GM19438 (cell line): Measurements from ENCODE around the gene ASCL2.
"Not testable (repeated sequence)": the region's sequence is repeated elsewhere in the genome, so short reads cannot be mapped to it uniquely, and the experiment has no call there.

Experiments
- ATAC-seq: cut with Tn5 transposase; IDR thresholded peaks from one replicate; pipeline ENCODE4 v1.9.1; 2021; ENCODE audit warnings: low read depth; ENCODE audit not compliant: unreplicated experiment

ASCL2 gene

DNA sequence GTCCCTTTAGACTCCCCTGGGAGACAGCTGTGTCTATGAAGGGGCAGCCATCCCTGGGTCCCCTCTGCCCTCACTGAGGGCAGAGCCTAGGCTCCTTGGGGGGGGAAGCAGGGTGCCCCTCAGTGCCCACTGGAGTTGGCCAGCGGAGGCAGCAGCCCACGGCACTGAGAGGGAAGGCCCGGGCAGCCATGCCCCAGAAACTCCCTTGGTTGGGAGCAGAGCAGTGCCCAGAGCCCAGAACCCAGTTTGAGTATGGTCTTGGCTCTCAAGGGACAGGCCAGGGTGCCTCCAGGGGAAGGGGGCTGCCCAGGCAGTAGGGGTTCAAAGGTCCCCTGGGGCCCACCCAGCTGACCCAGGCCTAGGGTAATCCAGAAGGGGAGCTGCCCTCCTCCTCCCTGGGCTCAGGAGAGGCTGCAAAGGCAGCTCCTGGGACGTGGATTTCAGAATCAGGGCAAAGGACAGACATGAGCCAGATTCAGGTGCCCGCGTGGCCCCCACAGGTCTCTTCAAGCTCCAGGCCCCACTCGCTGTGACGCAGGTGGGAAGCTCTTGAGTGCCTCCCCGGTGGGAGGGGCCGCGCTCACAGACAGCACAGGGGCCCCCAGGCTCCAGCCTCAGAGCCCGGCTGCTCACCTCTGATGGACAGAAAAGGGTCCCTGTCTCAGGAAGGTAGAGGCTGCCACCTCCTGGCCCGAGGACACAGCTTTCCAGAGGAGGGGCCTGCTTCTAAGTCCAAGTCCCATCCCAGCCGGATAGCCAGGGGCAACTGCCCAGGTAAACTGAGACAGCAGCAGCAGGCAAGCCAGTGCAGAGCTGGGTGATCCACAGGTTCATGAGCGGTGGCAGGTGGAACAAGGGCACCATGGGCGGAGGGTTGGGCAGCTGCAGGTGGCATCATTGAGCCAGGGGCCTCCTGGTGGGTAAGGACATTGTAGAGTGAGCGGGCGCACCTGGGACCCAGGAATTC, 28.7 kb upstream of the ASCL2 start:
- ATAC-seq, result no peak

DNA sequence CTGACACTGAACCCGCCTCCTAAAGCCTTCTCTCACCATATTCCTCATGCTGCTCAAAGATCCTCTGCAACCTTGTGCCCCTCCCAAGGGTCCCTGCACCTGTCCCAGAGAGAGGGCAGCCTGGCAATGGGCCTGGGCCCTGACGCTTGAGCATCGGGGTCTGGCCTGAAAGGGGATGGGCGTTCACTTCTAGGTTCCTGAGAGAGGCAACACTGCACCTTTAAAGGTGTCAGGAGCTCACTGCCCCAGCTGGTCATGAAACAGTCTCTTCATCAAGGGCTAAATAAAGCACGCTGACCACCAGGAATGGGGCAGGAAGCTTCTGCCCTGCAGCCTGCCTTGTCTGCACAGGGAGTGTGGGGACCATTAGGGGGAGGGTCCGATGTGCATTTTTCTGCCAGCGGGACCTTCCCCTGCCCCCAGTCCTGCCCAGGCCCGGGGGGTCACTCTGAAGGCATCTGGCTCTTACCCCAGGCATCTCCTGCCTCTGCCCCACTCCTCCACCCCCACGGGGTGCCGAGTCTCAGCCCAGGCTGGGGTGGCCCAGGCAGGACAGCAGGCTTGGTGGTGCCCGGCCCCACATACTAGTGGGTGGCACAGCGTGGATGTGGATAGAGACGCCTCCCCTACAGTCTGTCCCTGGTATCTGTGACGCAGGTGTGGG, 27.9 kb upstream of the ASCL2 start:
- ATAC-seq, result no peak

DNA sequence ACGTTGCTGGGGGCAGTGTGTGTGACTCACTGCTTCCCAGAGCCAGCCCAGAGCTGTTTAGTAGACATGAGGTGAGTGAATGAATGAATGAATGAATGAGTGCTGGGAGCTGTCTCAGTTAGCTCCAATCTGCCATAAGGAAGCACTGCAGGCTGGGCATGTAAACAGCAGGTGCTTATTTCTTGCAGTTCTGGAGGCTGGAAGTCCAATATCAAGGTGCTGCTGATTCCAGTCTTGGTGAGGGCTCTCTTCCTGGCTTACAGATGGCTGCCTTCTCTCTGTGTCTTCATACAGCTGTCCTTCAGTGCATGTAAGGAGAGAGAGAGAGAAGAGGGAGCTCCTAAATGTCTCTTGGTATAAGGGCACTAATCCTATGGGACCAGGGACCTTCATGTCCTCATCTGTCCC, 27.2 kb upstream of the ASCL2 start:
- no peak for ATAC-seq

DNA sequence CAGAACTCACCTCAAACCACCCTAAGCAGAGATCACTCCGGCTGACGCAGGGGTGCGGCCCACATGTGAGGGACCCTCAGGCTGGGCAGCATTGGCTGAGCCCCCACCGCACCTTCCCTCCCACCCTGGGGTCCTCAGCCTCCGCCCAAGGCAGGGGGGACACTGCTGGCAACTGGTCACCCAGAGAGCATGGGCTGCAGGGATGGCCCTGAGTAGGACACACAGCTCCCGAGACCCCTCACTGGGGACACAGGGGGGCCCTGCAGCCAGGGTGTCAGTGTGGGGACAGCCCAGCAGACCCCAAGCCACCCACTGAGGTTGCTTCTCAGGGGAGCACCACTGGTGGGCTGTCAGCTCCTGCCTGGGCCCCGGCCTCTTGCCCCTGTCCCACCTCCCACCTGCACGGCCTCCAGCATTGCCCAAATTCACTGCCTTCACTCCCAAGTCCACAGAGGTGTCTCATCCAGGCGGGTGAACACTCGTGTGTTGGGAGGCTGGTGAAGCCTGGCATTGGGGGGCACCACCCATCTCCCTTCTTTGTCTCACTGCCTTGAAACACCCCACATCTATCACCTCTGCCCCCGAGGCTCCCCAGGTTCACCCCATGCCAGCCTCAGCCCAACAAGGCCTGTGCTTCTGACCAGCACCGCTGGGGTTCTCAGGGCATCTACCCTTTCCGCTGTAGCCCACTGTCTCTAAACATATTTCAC, 26.7 kb upstream of the ASCL2 start:
- ATAC-seq, result no peak

DNA sequence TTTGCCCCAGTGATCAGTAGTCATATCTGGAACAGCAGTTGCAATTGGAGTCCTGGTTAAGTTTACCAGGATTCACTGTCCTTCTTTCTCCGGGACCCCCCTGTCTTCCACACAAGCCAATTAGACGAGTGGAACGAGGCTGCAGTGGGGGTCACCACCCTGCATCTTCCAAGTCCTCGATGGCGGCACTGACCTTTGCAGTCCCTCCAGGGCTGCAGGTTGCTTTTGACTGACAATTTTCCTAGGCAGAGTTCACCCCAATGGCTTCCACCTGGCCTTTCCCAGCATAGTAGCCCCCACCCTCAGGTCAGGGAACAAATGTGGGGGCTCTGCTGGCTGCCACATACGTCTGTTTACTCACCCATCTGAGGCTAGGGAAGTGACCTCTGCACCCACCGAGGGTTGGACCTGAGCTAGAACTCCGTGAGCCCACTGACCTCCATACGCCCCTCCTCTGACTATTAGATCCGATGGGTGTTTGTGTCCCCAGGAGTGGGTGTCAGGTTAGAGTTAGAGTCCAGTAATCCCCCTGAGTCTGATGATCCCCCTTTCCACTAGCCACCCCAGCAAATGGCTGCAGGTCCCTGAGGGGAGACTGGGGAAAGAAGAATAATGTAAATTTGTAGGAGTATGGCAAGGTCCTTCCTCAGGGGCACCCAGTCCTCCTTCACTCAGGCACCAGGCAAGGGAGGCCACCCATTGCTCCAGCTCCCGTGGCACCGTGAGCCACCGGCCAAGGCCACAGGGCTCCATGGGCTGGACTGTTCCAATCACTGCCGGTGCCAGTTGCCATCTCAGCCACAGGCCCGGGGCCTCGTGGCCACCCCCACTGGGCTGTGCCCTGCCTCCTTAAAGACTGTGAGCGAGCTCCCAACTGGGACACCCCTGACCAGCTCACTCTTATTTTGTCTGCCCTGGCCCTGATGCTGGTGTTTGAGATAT, 25.9 kb upstream of the ASCL2 start:
- no peak for ATAC-seq

DNA sequence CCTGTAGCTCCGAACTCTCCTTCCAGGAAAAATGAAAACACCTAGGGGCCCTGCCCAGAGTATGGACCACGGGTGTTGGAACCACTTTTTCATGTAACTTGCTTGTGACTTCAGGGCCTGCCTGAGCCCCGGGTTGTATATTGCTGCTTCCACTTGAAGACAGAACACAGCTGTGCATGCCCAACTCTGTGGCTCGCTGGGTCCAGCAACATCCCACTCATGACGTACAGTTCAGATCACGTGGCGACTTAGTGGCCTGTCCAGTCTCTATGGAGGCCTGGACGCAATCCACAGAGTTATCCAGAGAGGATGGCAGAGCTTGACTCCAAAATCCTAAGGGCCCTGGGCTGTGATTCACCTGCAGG, 24.5 kb upstream of the ASCL2 start:
- ATAC-seq, result no peak

DNA sequence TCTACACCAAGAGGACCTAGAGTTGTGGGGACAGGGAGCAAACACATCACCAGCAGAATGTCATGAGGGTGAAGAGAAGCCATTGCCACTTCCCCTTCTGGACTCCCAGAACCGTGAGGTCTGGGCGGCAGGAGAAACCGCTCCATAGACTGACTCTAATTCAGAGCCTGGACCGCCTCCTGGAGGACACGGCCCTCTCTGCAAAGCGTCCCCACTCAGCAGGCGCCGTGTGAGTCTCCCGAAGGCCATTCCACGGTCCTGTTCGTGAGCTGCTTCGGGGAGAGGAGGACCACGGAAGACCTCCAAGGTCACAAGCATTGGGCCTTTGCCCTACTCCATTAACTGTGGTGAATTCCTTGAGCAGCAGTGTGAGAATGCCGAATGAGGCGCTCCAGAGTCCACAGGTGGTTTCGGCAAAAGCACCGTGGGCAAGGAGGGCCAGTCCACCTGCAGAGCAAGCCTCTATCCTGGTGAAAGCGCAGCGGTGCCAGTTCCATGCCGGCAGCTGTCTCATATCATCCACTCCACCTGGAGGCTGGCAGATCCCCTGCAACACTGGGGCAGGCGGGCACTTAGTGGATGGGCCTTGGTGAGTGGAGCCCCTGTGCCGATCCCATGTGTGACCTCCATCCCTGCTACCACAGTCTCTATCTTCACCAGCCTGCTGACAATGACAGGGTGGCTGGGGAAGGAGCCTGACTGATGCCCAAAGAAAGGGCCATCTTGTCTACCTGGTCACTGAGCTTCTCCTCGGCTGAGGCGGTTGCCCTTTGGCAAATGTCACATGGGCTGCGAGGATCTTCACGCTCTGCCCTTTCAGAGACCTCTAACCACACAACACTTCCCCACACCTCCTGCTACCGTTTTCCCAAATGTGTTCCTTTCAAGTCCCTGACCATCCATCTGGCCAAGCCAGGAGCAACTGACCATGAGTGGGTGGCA, 23.9 kb upstream of the ASCL2 start:
- ATAC-seq, result no peak

DNA sequence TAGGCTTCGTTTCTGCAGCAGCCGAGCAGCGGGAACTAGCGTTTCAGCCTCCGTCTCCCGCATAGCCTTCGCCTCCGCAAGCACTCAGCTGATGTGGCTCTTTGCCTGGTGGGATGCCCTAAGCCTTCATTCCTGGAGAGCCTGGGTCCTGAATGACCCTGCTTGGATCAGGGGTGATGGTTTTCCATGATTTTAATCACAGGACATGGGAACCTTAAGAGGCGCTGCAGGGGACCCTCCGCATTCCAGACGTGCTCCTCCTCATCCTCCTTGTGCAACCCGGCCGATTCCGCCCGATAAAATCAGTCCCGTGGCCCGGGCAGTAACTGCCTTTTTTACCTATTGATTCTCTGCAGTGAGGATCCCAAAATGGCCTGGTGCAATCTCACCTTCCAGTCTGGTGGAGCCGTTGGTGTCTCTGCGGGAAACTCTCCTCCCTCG, 23.2 kb upstream of the ASCL2 start:
- ATAC-seq, result no peak

DNA sequence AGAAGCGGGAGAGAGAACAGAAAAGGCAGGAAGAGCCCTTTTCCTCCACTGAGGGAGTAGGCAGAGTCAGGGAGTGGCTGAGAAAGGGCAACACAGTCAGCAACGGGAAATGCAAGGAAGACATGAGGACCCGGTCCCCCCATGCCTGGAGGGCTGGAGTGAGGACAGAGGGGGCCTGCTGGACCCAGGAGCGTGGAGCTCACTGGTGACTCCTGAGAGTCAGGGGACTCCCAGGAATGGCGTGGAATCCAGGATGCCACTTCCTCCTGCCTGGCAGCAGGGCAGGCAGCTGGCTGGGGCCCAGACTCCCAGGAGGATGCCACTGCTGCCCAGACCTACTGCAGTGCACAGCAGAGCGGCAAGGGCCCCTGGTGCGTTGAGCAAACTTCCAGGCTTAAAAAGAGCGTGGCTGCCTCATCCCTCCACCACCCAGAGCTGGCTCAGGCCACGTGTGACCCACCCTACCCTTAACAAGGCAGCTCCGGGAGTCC, 20.0 kb upstream of the ASCL2 start:
- no peak for ATAC-seq

DNA sequence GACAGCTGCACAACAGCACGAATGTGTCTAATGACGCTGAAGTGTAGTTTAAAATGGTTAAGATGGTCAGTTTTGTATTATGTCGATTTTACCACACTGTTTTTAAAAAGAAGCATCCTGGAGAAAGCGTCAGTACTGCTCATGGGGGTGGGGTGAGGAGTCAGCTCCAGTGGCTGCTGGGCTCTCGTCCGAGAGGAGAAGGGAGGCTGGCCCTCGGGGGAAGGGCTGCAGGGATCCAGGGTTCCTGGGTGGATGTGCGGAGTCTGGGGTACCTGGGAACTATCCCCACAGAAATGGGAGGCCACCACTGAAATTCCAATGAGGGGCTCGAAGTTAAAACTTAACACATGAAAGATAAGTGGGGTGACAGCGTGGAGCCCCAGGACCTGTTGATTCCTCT, 19.5 kb upstream of the ASCL2 start:
- ATAC-seq, result no peak

DNA sequence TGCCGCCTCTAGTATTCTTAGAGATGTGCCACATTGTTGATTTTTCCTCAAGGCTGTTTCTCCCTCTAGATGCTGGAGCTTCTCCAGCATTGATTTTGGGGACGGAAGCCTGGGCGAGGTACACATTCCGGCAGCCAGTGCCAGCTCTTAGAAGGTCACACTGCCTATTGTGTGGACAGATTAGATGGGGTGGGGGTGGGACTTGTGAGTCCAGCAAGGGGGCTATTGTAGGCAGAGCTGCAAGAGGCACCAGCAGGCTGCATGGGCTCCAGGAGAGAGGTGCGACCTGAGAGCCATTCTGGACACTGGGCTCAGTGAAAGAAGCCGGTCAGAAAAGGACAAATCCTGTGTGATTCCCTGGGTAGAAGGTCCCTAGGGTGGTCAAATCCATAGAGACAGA, 19.0 kb upstream of the ASCL2 start:
- no peak for ATAC-seq

DNA sequence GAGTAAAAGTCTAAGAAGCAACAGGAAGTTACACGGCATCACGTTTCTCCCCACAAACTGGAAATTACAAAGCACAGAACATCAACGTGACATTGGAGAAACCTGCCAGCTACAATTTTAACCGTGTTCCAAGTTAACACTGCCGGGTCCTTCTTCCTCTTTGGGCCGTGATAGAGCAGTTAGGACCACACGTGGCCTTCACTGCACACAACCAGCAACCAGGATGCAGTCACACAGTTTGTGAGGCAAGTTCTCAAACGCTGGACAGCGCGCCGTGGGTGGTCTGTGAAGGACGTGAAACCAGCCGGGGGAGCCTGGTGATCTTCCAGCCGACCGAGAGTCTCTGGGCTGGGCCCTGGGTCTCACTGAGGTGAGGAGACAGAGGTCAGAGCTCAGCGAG, 16.7 kb upstream of the ASCL2 start:
- no peak for ATAC-seq

DNA sequence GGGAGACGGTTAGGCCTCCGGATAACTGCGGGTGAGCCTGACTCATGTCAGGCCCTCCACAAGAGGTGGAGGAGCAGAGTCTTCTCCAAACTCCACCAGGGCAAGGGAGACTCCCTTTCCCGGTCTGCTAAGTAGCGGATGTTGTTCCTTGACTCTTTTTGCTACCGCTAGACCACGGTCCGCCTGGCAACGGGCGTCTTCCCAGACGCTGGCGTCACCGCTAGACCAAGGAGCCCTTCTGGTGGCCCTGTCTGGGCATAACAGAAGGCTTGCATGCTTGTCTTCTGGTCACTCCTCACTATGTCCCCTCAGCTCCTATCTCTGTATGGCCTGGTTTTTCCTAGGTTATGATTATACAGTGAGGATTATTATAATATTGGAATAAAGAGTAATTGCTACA, 16.0 kb upstream of the ASCL2 start:
- not testable (repeated sequence) for ATAC-seq

DNA sequence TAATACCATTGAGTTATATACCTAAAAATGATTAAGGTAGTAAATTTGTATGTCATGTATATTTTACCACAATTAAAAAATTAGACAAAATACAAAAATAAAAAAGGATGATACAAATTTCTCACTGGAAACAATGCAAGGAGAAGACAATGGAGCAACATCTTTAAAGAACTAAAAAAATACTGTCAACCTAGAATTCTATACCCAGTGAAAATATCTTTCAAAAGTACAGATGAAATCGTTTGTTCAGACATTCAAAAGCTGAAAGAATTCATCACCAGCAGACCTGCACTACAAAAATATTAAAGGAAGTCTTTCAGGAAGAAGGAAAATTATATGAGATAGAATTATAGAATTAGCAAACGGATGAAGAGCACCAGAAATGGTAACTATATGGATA, 9.8 kb upstream of the ASCL2 start:
- ATAC-seq, result no peak

DNA sequence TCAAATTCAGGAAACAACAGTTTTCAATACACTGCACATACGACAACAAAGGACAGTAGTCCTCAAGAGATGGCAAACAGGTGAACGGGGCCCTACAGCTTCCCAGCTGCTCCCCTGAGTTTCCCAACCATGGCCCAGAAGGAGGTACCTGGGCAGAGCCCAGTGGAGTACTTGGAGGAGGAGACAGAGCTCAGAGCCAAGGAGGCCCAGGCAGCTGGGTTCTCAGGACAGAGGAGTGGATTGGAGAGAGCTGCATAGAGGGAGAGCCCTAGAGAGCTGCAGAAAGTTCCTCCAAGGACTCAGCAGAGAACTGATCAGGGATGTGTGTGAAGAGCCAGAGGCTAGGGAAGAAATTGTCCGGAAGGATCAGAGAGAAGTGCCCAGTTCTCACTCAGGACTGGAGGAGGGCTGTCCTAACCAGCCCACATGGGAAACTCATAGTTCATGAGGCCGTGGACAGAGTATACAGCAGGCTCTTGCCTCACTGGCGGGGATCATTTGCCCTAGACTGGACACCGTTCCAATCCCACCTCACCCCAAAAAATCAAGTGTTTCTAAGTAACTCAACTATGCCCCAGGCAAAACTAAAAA, 7.6 kb upstream of the ASCL2 start:
- no peak for ATAC-seq

DNA sequence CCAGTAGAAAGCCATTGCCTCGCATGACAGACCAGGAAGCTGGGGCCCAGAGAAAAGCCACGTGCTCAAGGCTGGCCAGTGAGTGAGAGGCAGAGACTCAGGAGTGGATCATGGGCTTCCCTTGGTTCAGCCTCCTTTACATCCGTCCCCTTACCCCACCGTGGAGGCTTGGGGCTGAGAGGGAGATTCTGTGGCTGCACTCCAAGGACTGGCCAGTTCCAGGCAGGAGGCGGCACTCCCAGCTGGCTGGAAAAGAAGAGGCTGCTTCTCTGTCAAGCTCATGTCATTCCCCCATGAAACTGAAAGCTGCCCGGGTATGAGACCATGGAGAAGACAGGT, 6.6 kb upstream of the ASCL2 start:
- no peak for ATAC-seq

DNA sequence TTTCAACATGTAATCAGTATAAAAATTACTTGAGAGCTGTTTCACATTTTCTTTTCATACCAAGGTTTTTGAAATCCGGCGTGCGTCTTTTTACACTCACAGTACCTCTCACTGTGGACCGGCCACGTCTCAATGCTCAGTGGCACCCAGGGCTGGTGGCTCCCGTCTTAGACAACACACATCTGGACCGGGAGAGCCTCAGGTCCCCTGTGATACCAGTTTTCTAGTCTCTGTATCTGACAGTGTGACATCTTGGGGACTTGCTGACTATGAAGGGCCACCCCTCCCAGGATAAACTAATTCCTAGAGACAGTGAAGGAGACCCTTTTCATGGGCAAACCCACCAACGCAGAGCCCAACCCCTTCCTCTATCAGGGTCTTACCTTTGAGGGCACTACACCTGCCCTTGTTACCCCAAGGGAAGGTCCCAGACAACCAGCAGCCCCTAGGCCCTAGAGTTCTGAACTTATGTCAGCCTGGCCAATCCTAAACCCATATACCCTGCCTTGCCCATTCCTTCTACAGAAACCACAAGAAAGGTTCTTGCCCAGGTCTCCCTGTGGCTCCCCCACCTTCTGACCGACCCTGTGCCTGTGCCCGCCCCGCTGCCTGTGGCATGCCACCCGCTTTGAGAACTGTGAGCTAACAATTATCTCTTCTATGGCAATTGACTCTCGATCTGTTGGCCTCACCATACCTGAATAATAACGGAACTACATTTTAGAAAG, 6.1 kb upstream of the ASCL2 start:
- no peak for ATAC-seq
